IMR-90 (cell line): ENCODE results near the gene PRR5. TPM values are rescaled to one million over a fixed set of nuclear protein-coding genes. Genes with fewer than 3 reads are reported as not detected.

Source experiments
- ATAC-seq: fragments of 200-7000 bp; cut with Tn5 transposase; 2 replicates; pipeline ENCODE4 v1.9.1; 2020; ENCODE audit warnings: low read depth, mild to moderate bottlenecking, moderate library complexity
- BruUV-seq: library from RNA; stranded (reverse); fragments of 400-500 nt; replicated peaks from 2 replicates; lab custom pipeline; 2021; lab: Mats Ljungman, UMichigan
- CTCF ChIA-PET: fragments of 300-600 bp; formaldehyde crosslinking; extraction: SDS; loops from one replicate; lab custom pipeline; 2021; ENCODE audit warnings: antibody characterized with exemption; lab: Yijun Ruan, JAX
- POLR2A ChIA-PET: fragments of 300-600 bp; sonication (Branson Sonifier 250); formaldehyde crosslinking; loops from one replicate; lab custom pipeline; 2022; ENCODE audit warnings: antibody characterized with exemption; ENCODE audit not compliant: unreplicated experiment; lab: Charles Lee
- DNase-seq: peaks from one replicate; pipeline ENCODE4 v3.0.0; 2013
- H2AFZ ChIP-seq: replicated peaks from 2 replicates; pipeline ENCODE3; 2013; ENCODE audit warnings: low read length, mild to moderate bottlenecking; ENCODE audit not compliant: poor library complexity
- H2AK5ac ChIP-seq: 2 replicates; pipeline ENCODE4 v1.6.1; 2013; ENCODE audit warnings: low read depth, low read length, inconsistent platforms
- H2AK9ac ChIP-seq: replicated peaks from 2 replicates; pipeline ENCODE3; 2013; ENCODE audit warnings: mild to moderate bottlenecking, low read depth, low read length, moderate library complexity; ENCODE audit not compliant: poor library complexity
- H2BK120ac ChIP-seq: 2 replicates; pipeline ENCODE4 v1.6.1; 2013; ENCODE audit warnings: low read depth, low read length, inconsistent platforms
- H2BK15ac ChIP-seq: 3 replicates; pipeline ENCODE4 v1.6.1; 2013; ENCODE audit warnings: low read depth, low read length, inconsistent platforms
- H2BK20ac ChIP-seq: 2 replicates; pipeline ENCODE4 v1.6.1; 2013; ENCODE audit warnings: low read depth, mild to moderate bottlenecking, inconsistent platforms, low read length, moderate library complexity
- H2BK5ac ChIP-seq: 2 replicates; pipeline ENCODE4 v1.6.1; 2013; ENCODE audit warnings: mild to moderate bottlenecking, low read depth, low read length, inconsistent platforms; ENCODE audit not compliant: poor library complexity, severe bottlenecking
- H3K14ac ChIP-seq: replicated peaks from 2 replicates; pipeline ENCODE4 v1.6.1; 2013; ENCODE audit warnings: low read depth, low read length, inconsistent platforms
- H3K18ac ChIP-seq: 2 replicates; pipeline ENCODE4 v1.6.1; 2013; ENCODE audit warnings: low read depth, low read length, control low read depth
- H3K23ac ChIP-seq: 2 replicates; pipeline ENCODE4 v1.6.1; 2013; ENCODE audit warnings: low read depth, low read length, inconsistent platforms
- H3K27ac ChIP-seq: 2 replicates; pipeline ENCODE4 v1.5.1; 2013; ENCODE audit warnings: mild to moderate bottlenecking, control low read depth, low read length; ENCODE audit not compliant: insufficient read depth
- H3K27me3 ChIP-seq: 2 replicates; pipeline ENCODE4 v1.6.1; 2013; ENCODE audit warnings: low read length; ENCODE audit not compliant: control insufficient read depth, insufficient read depth
- H3K36me3 ChIP-seq: 2 replicates; pipeline ENCODE4 v1.6.1; 2013; ENCODE audit warnings: low read length, mixed read lengths; ENCODE audit not compliant: control insufficient read depth, insufficient read depth
- H3K4ac ChIP-seq: 2 replicates; pipeline ENCODE4 v1.6.1; 2013; ENCODE audit warnings: low read depth, low read length, inconsistent platforms
- H3K4me1 ChIP-seq: 2 replicates; pipeline ENCODE4 v1.6.1; 2013; ENCODE audit warnings: low read length, mixed read lengths; ENCODE audit not compliant: control insufficient read depth, insufficient read depth
- H3K4me2 ChIP-seq: 2 replicates; pipeline ENCODE4 v1.6.1; 2013; ENCODE audit warnings: low read depth, mild to moderate bottlenecking, control low read depth, low read length, moderate library complexity
- H3K4me3 ChIP-seq: 2 replicates; pipeline ENCODE4 v1.5.1; 2013; ENCODE audit warnings: low read depth, mild to moderate bottlenecking, control low read depth, low read length, moderate library complexity; ENCODE audit not compliant: insufficient read depth
- H3K56ac ChIP-seq: 2 replicates; pipeline ENCODE4 v1.6.1; 2013; ENCODE audit warnings: low read length, inconsistent platforms; ENCODE audit not compliant: insufficient read depth; ENCODE audit errors: extremely low read depth
- H3K79me1 ChIP-seq, 2 experiments: 2 replicates each; pipeline ENCODE4 v1.6.1; 2013; ENCODE audit warnings: low read length in 2 of 2, inconsistent platforms in 1 of 2, low read depth in 1 of 2
- H3K9ac ChIP-seq: 2 replicates; pipeline ENCODE4 v1.6.1; 2013; ENCODE audit warnings: low read depth, low read length, control low read depth
- H3K9me1 ChIP-seq: 2 replicates; pipeline ENCODE4 v1.6.1; 2013; ENCODE audit warnings: low read length, inconsistent platforms; ENCODE audit not compliant: insufficient read depth
- H3K9me3 ChIP-seq: 2 replicates; pipeline ENCODE4 v1.6.1; 2013; ENCODE audit warnings: low read length; ENCODE audit not compliant: control insufficient read depth, insufficient read depth
- H4K20me1 ChIP-seq: 2 replicates; pipeline ENCODE4 v1.6.1; 2013; ENCODE audit warnings: low read length, inconsistent platforms; ENCODE audit not compliant: insufficient read depth
- H4K5ac ChIP-seq: 2 replicates; pipeline ENCODE4 v1.6.1; 2013; ENCODE audit warnings: mild to moderate bottlenecking, low read depth, low read length, control low read depth
- H4K8ac ChIP-seq, 2 experiments: 2 replicates each; pipeline ENCODE4 v1.6.1; 2013; ENCODE audit warnings: low read depth in 2 of 2, low read length in 2 of 2, control low read depth in 1 of 2, inconsistent platforms in 1 of 2
- H4K91ac ChIP-seq: 2 replicates; pipeline ENCODE4 v1.6.1; 2013; ENCODE audit warnings: low read depth, low read length, inconsistent platforms; ENCODE audit not compliant: insufficient read depth
- BHLHE40 ChIP-seq: fragments of 150-350 bp; IDR thresholded peaks from 2 replicates; pipeline ENCODE4 v1.6.1; 2016; ENCODE audit warnings: mild to moderate bottlenecking, low read depth, low read length
- CEBPB ChIP-seq: IDR thresholded peaks from 2 replicates; pipeline ENCODE4 v1.6.1; 2012; ENCODE audit warnings: low read depth, low read length, improper control_type of control experiment
- CHD1 ChIP-seq: IDR thresholded peaks from 2 replicates; pipeline ENCODE4 v1.6.1; 2012; ENCODE audit warnings: low read depth, low read length, improper control_type of control experiment
- FOS ChIP-seq: fragments of 150-350 bp; IDR thresholded peaks from 2 replicates; pipeline ENCODE4 v1.6.1; 2016; ENCODE audit warnings: low read depth, low read length
- MAFK ChIP-seq: IDR thresholded peaks from 2 replicates; pipeline ENCODE4 v1.6.1; 2012; ENCODE audit warnings: low read depth, low read length, improper control_type of control experiment
- MAZ ChIP-seq: IDR thresholded peaks from 2 replicates; pipeline ENCODE4 v1.6.1; 2012; ENCODE audit warnings: low read depth, mild to moderate bottlenecking, low read length, improper control_type of control experiment, moderate library complexity, borderline replicate concordance
- MXI1 ChIP-seq: IDR thresholded peaks from 2 replicates; pipeline ENCODE4 v1.6.1; 2012; ENCODE audit warnings: low read depth, mild to moderate bottlenecking, low read length, moderate library complexity, borderline replicate concordance
- NFE2L2 ChIP-seq: fragments of 150-350 bp; IDR thresholded peaks from 2 replicates; pipeline ENCODE4 v1.6.1; 2016; ENCODE audit warnings: low read depth, mild to moderate bottlenecking, low read length
- POLR2A ChIP-seq: IDR thresholded peaks from 2 replicates; pipeline ENCODE4 v1.6.1; 2012; ENCODE audit warnings: mild to moderate bottlenecking, low read depth, low read length
- RAD21 ChIP-seq: IDR thresholded peaks from 2 replicates; pipeline ENCODE4 v1.6.1; 2012; ENCODE audit warnings: low read length, improper control_type of control experiment
- RCOR1 ChIP-seq: IDR thresholded peaks from 2 replicates; pipeline ENCODE4 v1.6.1; 2012; ENCODE audit warnings: mild to moderate bottlenecking, low read length, improper control_type of control experiment; ENCODE audit not compliant: insufficient replicate concordance
- RFX5 ChIP-seq: IDR thresholded peaks from 2 replicates; pipeline ENCODE4 v1.8.0; 2012; ENCODE audit warnings: low read depth, mild to moderate bottlenecking, low read length, moderate library complexity
- SMC3 ChIP-seq: fragments of 150-350 bp; IDR thresholded peaks from 2 replicates; pipeline ENCODE4 v1.6.1; 2016; ENCODE audit warnings: low read depth, mild to moderate bottlenecking, antibody characterized with exemption, low read length, moderate library complexity
- WGBS, 2 experiments: methylation state at CpG; one replicate each; pipeline versions ENCODE4 v1.1.5 to v1.1.7; 2013; ENCODE audit warnings: missing lambda C conversion rate in 2 of 2; ENCODE audit not compliant: insufficient read length in 1 of 2; ENCODE audit errors: extremely low coverage in 2 of 2; 5-methylcytosine and 5-hydroxymethylcytosine counted together
- dilution Hi-C: fragments of 300-500 bp; cut with HindIII; formaldehyde crosslinking; loops from one replicate; pipeline ENCODE4 v1.14.3; 2018; ENCODE audit warnings: low sequenced_read_pairs; ENCODE audit not compliant: unreplicated experiment
- in situ Hi-C: fragments of 300-500 bp; cut with MboI; formaldehyde crosslinking; loops from 3 replicates; pipeline ENCODE4 v1.14.3; 2019; ENCODE audit warnings: low sequenced_read_pairs, inconsistent platforms, mixed read lengths
- intact Hi-C: fragments of 100-400 bp; cut with micrococcal nuclease; formaldehyde crosslinking; loops from 2 replicates; pipeline ENCODE4 v1.10.0; 2022
- polyA plus RNA-seq, 3 experiments: library from polyadenylated mRNA; depleted of rRNA; stranded (reverse); fragments of >200 nt; gene quantifications; 2 replicates each; pipeline ENCODE4 v1.2.3, GENCODE V29; 2012; ENCODE audit warnings: low replicate concordance in 1 of 3
- total RNA-seq: library from RNA; depleted of rRNA; stranded (reverse); fragments of >200 nt; gene quantifications from 2 replicates; pipeline ENCODE4 v1.2.3, GENCODE V29; 2012
- TF ChIP-seq, protein P1 (sequence below): conservative IDR thresholded peaks from 2 replicates; pipeline ENCODE4 v1.5.1; 2012; ENCODE audit warnings: mild to moderate bottlenecking, low read depth, low read length, improper control_type of control experiment
- TF ChIP-seq, protein P2 (sequence below): fragments of 150-350 bp; IDR thresholded peaks from 2 replicates; pipeline ENCODE4 v1.6.1; 2016; ENCODE audit warnings: low read depth, mild to moderate bottlenecking, low read length, moderate library complexity, borderline replicate concordance
- TF ChIP-seq, protein P3 (sequence below): fragments of 150-350 bp; IDR thresholded peaks from 2 replicates; pipeline ENCODE4 v1.6.1; 2017; ENCODE audit warnings: mild to moderate bottlenecking, antibody characterized with exemption, low read length, low read depth

The PRR5 gene
- total and polyA plus RNA-seq, 2 of the 4 experiments (the other 2 are of a cell fraction) = 8.1 to 24.3 TPM

DNA sequence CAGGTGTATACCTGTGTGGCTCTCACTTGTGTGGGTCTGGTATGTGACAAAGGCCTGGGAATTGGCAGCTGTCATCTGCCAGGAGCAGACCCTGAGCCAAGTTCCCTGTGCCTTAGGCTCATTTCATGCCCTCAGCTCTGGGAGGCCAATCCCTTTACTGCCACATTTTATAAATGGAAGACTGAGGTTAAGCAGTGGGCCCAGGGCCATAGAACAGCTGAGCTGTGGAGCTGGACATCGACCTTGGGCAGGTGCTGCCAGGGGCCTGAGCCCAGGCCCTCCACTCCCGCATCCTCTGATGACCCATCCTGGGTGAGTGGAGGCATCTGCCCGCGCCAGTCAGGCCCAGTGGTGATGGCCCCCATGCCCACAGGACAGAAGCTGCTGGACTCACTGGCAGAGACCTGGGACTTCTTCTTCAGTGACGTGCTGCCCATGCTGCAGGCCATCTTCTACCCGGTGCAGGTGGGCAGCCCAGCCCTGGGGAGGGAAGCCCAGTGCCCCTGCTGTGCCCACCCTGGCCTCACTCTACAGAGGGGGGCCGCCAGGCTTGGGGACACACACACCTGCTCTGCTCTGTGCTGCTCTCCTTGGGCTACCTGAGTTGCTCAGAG, 29.5 kb downstream of the PRR5 start:
- CTCF ChIA-PET = no interaction called here
- H3K18ac ChIP-seq = no peak overlapping the region
- no peaks in the 10 kb centered on the region for H3K9me3 ChIP-seq
- BruUV-seq = TSS peak; percentile 28
- peaks cover 15% of the 10 kb centered on the region for H3K4me1 ChIP-seq
- no peak overlapping the region for H3K23ac ChIP-seq
- H4K20me1 ChIP-seq = peaks cover 21% of the 10 kb centered on the region
- H4K91ac ChIP-seq = no peak overlapping the region
- no peak overlapping the region for H2AK5ac ChIP-seq
- peak overlapping the region; percentile 39 for H2AK9ac ChIP-seq
- H3K9me1 ChIP-seq = peaks cover 11% of the 10 kb centered on the region
- H3K4me2 ChIP-seq = no peak overlapping the region
- ATAC-seq (no peak), DNase-seq (no peak)
- no peak overlapping the region for H2BK15ac ChIP-seq
- H4K5ac ChIP-seq = no peak overlapping the region
- H3K79me1 ChIP-seq = peaks cover 4 to 10% of the 10 kb centered on the region in 2 experiments; a peak in 1 of 4 replicates
- no peak overlapping the region for H3K4me3 ChIP-seq
- no peak overlapping the region for H3K14ac ChIP-seq
- H3K36me3 ChIP-seq = peaks cover 23% of the 10 kb centered on the region
- H2AFZ ChIP-seq = peak overlapping the region; percentile 23
- intact Hi-C loops (loop anchor here (5.0 kb wide), 1 partner anchor 179 kb away; no protein-coding TSS in a partner anchor), in situ Hi-C loops (no loop called here), dilution Hi-C loops (no loop called here)
- no peak overlapping the region for H4K8ac ChIP-seq
- H2BK5ac ChIP-seq = no peak overlapping the region
- no peak overlapping the region for H3K56ac ChIP-seq
- H2BK20ac ChIP-seq = no peak overlapping the region
- no peak overlapping the region for H2BK120ac ChIP-seq
- no peak overlapping the region for H3K4ac ChIP-seq
- no peak overlapping the region for H3K27ac ChIP-seq
- H3K27me3 ChIP-seq = no peaks in the 10 kb centered on the region
- H3K9ac ChIP-seq = no peak overlapping the region
- 52% methylated on average over 2 of the region's 7 CpGs; no CpG with 5 or more reads in 1 of the 2 experiments for WGBS, 2 experiments
- TF ChIP-seq, protein P1, sequence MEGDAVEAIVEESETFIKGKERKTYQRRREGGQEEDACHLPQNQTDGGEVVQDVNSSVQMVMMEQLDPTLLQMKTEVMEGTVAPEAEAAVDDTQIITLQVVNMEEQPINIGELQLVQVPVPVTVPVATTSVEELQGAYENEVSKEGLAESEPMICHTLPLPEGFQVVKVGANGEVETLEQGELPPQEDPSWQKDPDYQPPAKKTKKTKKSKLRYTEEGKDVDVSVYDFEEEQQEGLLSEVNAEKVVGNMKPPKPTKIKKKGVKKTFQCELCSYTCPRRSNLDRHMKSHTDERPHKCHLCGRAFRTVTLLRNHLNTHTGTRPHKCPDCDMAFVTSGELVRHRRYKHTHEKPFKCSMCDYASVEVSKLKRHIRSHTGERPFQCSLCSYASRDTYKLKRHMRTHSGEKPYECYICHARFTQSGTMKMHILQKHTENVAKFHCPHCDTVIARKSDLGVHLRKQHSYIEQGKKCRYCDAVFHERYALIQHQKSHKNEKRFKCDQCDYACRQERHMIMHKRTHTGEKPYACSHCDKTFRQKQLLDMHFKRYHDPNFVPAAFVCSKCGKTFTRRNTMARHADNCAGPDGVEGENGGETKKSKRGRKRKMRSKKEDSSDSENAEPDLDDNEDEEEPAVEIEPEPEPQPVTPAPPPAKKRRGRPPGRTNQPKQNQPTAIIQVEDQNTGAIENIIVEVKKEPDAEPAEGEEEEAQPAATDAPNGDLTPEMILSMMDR = no peak
- TF ChIP-seq CHD1 (no peak), BHLHE40 (no peak), MAZ (no peak), FOS (no peak), RFX5 (no peak), RAD21 (no peak), POLR2A (no peak), MXI1 (no peak), RCOR1 (no peak), SMC3 (no peak), CEBPB (no peak), NFE2L2 (no peak), MAFK (no peak)
- TF ChIP-seq, protein P2, sequence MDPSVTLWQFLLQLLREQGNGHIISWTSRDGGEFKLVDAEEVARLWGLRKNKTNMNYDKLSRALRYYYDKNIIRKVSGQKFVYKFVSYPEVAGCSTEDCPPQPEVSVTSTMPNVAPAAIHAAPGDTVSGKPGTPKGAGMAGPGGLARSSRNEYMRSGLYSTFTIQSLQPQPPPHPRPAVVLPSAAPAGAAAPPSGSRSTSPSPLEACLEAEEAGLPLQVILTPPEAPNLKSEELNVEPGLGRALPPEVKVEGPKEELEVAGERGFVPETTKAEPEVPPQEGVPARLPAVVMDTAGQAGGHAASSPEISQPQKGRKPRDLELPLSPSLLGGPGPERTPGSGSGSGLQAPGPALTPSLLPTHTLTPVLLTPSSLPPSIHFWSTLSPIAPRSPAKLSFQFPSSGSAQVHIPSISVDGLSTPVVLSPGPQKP = no peak
- TF ChIP-seq, protein P3, sequence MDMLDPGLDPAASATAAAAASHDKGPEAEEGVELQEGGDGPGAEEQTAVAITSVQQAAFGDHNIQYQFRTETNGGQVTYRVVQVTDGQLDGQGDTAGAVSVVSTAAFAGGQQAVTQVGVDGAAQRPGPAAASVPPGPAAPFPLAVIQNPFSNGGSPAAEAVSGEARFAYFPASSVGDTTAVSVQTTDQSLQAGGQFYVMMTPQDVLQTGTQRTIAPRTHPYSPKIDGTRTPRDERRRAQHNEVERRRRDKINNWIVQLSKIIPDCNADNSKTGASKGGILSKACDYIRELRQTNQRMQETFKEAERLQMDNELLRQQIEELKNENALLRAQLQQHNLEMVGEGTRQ = no peak
- POLR2A ChIA-PET = no interaction called here
